ENCODE measurements around the gene ZNF560.

ZNF560 gene

GRCh38 chr19:9474975-9475374 lies 23.4 kb downstream of the ZNF560 start:
- Mint-ChIP-seq H3K4me3 (no peak overlapping the region), H3K4me1 (no peaks in the 10 kb centered on the region), H3K36me3 (peaks cover 21% of the 10 kb centered on the region), H3K9me3 (peaks cover 39% of the 10 kb centered on the region), H3K27me3 (no peaks in the 10 kb centered on the region), H3K27ac (no peak overlapping the region)
- ATAC-seq = no peak

- ATAC-seq = no peak
- Mint-ChIP-seq H3K27me3 (no peaks in the 10 kb centered on the region), H3K36me3 (no peaks in the 10 kb centered on the region), H3K9me3 (peaks cover 6% of the 10 kb centered on the region), H3K27ac (no peak overlapping the region), H3K4me3 (no peak overlapping the region), H3K4me1 (no peaks in the 10 kb centered on the region)
Observed at GRCh38 chr19:9467161-9467560, 31.3 kb downstream of the ZNF560 start.

GRCh38 chr19:9461938-9462337 lies 36.5 kb downstream of the ZNF560 start:
- no peaks in the 10 kb centered on the region for H3K27me3 Mint-ChIP-seq
- H3K4me1 Mint-ChIP-seq = no peaks in the 10 kb centered on the region
- H3K36me3 Mint-ChIP-seq = peaks cover 5% of the 10 kb centered on the region
- H3K27ac Mint-ChIP-seq = no peak overlapping the region
- no peak for ATAC-seq
- peaks cover 10% of the 10 kb centered on the region for H3K9me3 Mint-ChIP-seq
- no peak overlapping the region for H3K4me3 Mint-ChIP-seq

- no peak for ATAC-seq
- peaks cover 13% of the 10 kb centered on the region for H3K36me3 Mint-ChIP-seq
- H3K27me3 Mint-ChIP-seq = no peaks in the 10 kb centered on the region
- H3K4me3 Mint-ChIP-seq = no peak overlapping the region
- no peak overlapping the region for H3K27ac Mint-ChIP-seq
- peaks cover 35% of the 10 kb centered on the region for H3K9me3 Mint-ChIP-seq
- no peaks in the 10 kb centered on the region for H3K4me1 Mint-ChIP-seq
Observed at GRCh38 chr19:9456018-9456689, 42.3 kb downstream of the ZNF560 start.

GRCh38 chr19:9453953-9454352 lies 44.5 kb downstream of the ZNF560 start:
- Mint-ChIP-seq H3K4me3 (no peak overlapping the region), H3K27me3 (no peaks in the 10 kb centered on the region)

GRCh38 chr19:9445037-9445436 lies 53.4 kb downstream of the ZNF560 start:
- no peak for ATAC-seq
- H3K36me3 Mint-ChIP-seq = peaks cover 34% of the 10 kb centered on the region

More at GRCh38 chr19:9453953-9454352, 44.5 kb downstream of the ZNF560 start:
- no peak for ATAC-seq
- Mint-ChIP-seq H3K36me3 (peaks cover 8% of the 10 kb centered on the region), H3K27ac (no peak overlapping the region), H3K4me1 (no peaks in the 10 kb centered on the region), H3K9me3 (peaks cover 38% of the 10 kb centered on the region)

GRCh38 chr19:9436358-9436757 lies 62.1 kb downstream of the ZNF560 start:
- Mint-ChIP-seq H3K9me3 (peaks cover 4% of the 10 kb centered on the region), H3K4me3 (peak overlapping the region; percentile 96), H3K27me3 (no peaks in the 10 kb centered on the region), H3K27ac (peak overlapping the region; percentile 99), H3K4me1 (peaks cover 27% of the 10 kb centered on the region), H3K36me3 (peaks cover 39% of the 10 kb centered on the region)
- no peak for ATAC-seq

More at GRCh38 chr19:9445037-9445436, 53.4 kb downstream of the ZNF560 start:
- no peak overlapping the region for H3K27ac Mint-ChIP-seq
- no peaks in the 10 kb centered on the region for H3K27me3 Mint-ChIP-seq
- peaks cover 25% of the 10 kb centered on the region for H3K9me3 Mint-ChIP-seq
- H3K4me1 Mint-ChIP-seq = no peaks in the 10 kb centered on the region
- H3K4me3 Mint-ChIP-seq = no peak overlapping the region

- Mint-ChIP-seq H3K9me3 (peaks cover 4% of the 10 kb centered on the region), H3K27ac (peak within 1 kb of the TSS; percentile 99), H3K4me1 (peaks cover 31% of the 10 kb centered on the region), H3K36me3 (peaks cover 44% of the 10 kb centered on the region), H3K27me3 (no peaks in the 10 kb centered on the region), H3K4me3 (peak within 1 kb of the TSS; percentile 96)
- ATAC-seq = peak; percentile 97
Observed at GRCh38 chr19:9435279-9436268, 62.8 kb downstream of the ZNF560 start, which contains the start of gene ZNF266. TSS of gene ZNF266 (minus strand) at chr19:9435573. CDS start at chr19:9420089, 15,484 bp downstream.

GRCh38 chr19:9431475-9431874 lies 66.9 kb downstream of the ZNF560 start:
- H3K27me3 Mint-ChIP-seq = no peaks in the 10 kb centered on the region
- H3K4me3 Mint-ChIP-seq = no peak overlapping the region
- H3K36me3 Mint-ChIP-seq = peaks cover 73% of the 10 kb centered on the region
- H3K4me1 Mint-ChIP-seq = peaks cover 46% of the 10 kb centered on the region
- ATAC-seq = no peak
- no peak overlapping the region for H3K27ac Mint-ChIP-seq
- H3K9me3 Mint-ChIP-seq = peaks cover 8% of the 10 kb centered on the region

GRCh38 chr19:9430444-9430843 lies 68.0 kb downstream of the ZNF560 start:
- H3K27me3 Mint-ChIP-seq = no peaks in the 10 kb centered on the region
- no peak overlapping the region for H3K4me3 Mint-ChIP-seq
- H3K4me1 Mint-ChIP-seq = peaks cover 36% of the 10 kb centered on the region
- peaks cover 8% of the 10 kb centered on the region for H3K9me3 Mint-ChIP-seq
- peaks cover 83% of the 10 kb centered on the region for H3K36me3 Mint-ChIP-seq
- no peak overlapping the region for H3K27ac Mint-ChIP-seq
- no peak for ATAC-seq

- ATAC-seq = no peak
- Mint-ChIP-seq H3K27ac (no peak overlapping the region), H3K9me3 (peaks cover 14% of the 10 kb centered on the region), H3K4me1 (peaks cover 25% of the 10 kb centered on the region), H3K36me3 (peaks cover 97% of the 10 kb centered on the region), H3K4me3 (no peak overlapping the region), H3K27me3 (no peaks in the 10 kb centered on the region)
Observed at GRCh38 chr19:9427941-9428340, 70.5 kb downstream of the ZNF560 start.

Measured in stimulated activated memory B cell treated with anti-CD40 and anti-IgM and Interleukin-4, amounts not matched to agents 10 μg/mL and 1 μg/mL and 100 μg/mL, for 72 hours (primary cell).